Renal cortex interstitium (tissue), 11 donors: ENCODE data around the gene SCLT1. TPM values are rescaled to one million over a fixed set of nuclear protein-coding genes. Genes with fewer than 3 reads are reported as not detected.

Experiments
- DNase-seq, 11 donors: peaks; one replicate each; pipeline ENCODE4 v3.0.0-alpha.2; 2013; ENCODE audit warnings: low read depth in 9 of 11, low spot score in 4 of 11; ENCODE audit errors: extremely low read depth in 1 of 11
- polyA plus RNA-seq, 3 donors: library from polyadenylated mRNA; unstranded; fragments of 120-200 nt; gene quantifications; one replicate each; pipeline ENCODE4 v1.2.1, GENCODE V29; 2013; ENCODE audit not compliant: insufficient read length in 3 of 3

SCLT1 gene
- polyA plus RNA-seq, 3 donors, result 15.8 to 20.8 (median 19.6) TPM

GRCh38 chr4:128859887-128860677, 233.3 kb downstream of the SCLT1 start:
- peak in 1 of 11 donors; percentile 24 for DNase-seq

- no peak for DNase-seq
Observed at GRCh38 chr4:128858879-128859671, 234.3 kb downstream of the SCLT1 start.

DNA sequence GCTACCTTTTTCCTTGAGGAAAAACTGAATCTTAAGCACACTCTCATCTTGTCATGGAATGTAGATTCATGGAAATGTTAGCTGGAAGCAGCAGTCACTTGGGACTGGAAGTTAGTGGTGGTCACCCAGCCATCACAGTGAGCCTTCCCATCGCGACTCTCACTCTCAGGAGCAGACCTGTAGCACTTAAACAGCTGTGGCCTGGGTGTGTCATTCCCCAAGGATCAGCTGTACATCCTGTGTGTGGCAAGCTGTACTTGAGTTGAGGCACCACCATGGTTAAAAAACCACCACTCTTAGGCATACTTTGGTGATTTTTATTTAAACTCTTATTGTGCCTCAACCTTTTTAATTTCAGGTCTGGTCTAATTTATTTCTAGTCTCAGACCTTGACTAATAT, 237.1 kb downstream of the SCLT1 start:
- DNase-seq, result no peak

GRCh38 chr4:128855621-128856020, 237.7 kb downstream of the SCLT1 start:
- no peak for DNase-seq

GRCh38 chr4:128854433-128854832, 238.9 kb downstream of the SCLT1 start:
- no peak for DNase-seq

GRCh38 chr4:128853741-128854140, 239.6 kb downstream of the SCLT1 start:
- no peak for DNase-seq

- no peak for DNase-seq
Observed at GRCh38 chr4:128850252-128850651, 243.1 kb downstream of the SCLT1 start.

DNA sequence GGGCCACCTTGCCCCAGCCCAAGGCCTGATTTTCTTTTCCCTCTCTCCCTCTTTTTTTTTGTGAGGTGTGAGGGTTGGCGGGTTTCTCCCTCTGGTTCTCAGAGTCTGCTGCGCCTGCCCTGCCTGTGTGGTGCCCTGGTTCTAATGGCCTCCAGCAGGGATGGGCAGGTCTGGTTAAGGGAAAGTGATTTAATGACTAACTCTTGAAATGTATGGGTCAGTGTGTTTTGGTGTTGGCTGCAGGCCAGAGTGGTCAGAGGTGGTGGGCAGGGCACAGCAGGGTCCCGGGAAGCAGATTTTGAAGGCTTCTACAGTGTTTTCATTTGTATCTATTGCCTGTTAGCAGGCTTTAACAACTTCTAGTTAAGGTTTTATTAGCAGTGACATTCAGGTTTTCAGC, 244.9 kb downstream of the SCLT1 start:
- DNase-seq, result no peak

GRCh38 chr4:128847082-128847724, 246.1 kb downstream of the SCLT1 start:
- no peak for DNase-seq

GRCh38 chr4:128846063-128846462, 247.3 kb downstream of the SCLT1 start:
- DNase-seq, result no peak

- DNase-seq, result no peak
Observed at GRCh38 chr4:128844931-128845330, 248.4 kb downstream of the SCLT1 start.

DNA sequence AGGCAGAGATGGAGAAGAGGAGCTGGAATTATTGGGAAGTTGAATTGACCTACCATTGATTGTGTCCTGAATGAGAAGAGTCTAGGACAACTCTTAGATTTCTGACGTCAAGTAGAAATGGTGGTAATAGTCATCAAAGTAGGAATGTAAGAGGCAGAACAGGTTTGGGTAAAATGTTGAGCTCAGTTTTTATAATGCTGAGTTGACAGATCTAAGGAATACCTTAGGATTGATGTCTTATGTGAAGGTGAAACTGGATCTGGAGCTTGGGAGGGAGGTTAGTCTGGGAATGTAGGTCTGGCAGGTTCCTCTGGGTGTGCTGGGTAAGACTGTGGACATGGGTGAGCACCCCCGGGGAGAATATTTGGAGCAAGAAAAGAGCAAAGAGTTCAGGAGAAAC, 251.9 kb downstream of the SCLT1 start:
- no peak for DNase-seq

DNA sequence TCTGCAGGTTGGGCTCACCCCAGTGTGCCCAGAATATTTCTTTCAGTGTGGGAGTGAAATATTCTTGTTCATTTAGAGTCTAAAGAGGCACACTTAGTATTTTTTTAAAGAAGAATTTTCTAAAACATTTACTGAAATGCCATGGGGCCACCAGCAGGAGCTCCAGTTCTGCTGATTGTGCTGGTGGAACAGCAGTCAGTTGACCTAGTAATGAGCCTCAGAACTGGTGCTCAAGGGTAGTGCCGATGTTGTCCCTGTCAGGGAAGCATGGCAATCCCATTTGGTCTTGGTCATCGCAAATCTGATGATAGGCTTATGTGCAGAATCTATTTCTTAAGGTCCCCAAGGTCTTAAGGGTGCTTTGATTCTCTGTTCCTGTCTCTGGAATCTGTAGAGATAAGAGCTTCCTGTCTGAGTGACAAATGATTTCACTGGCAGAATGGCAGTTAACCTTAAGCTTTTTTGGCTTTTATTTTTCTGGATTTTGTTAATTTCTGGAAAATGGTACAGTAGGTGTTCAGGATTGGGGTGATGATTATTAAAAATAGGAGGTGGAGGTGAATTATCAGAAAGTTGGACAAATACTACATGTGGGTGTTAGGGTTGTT, 252.5 kb downstream of the SCLT1 start:
- DNase-seq, result no peak

- no peak for DNase-seq
Observed at GRCh38 chr4:128837679-128838078, 255.7 kb downstream of the SCLT1 start.

DNA sequence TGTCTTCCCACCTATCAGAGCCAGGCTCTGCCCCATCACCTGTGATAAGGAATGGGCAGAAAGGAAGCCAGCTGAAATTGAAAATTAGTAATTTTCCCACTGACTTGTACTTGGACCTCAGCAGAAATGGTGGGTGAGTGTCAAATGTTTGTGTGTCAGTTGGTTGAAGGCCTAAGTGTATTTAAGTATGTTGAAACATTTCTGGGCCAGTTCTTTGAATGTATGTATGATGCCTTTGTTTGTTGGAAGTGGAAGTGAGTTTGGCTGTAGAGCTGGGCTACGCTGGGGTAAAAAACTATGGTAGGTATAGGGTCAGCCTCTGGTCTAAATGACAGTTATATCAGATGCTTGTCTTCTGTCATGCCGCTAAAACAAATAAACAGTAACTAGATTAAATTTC, 256.1 kb downstream of the SCLT1 start:
- no peak for DNase-seq

- no peak for DNase-seq
Observed at GRCh38 chr4:128835498-128836222, 257.7 kb downstream of the SCLT1 start.
